A673 (cell line): ENCODE data around the gene DIP2B. TPM values are rescaled to one million over a fixed set of nuclear protein-coding genes. Genes with fewer than 3 reads are reported as not detected.

Experiments used
- BruUV-seq: library from RNA; stranded (reverse); fragments of 400-500 nt; replicated peaks from 2 replicates; lab custom pipeline; 2021; lab: Mats Ljungman, UMichigan
- CTCF ChIA-PET: fragments of 300-600 bp; sonication (Branson Sonifier 250); formaldehyde crosslinking; loops from one replicate; lab custom pipeline; 2022; ENCODE audit warnings: antibody characterized with exemption; lab: Charles Lee
- POLR2A ChIA-PET: fragments of 300-600 bp; sonication (Branson Sonifier 250); formaldehyde crosslinking; loops from one replicate; lab custom pipeline; 2022; ENCODE audit warnings: antibody characterized with exemption; ENCODE audit not compliant: low non-redundant PET; lab: Charles Lee
- DNase-seq: peaks from one replicate; pipeline ENCODE4 v3.0.0-alpha.2; 2015; ENCODE audit warnings: low spot score
- H3K27ac ChIP-seq: fragments of 200-600 bp; sonication (generic); 2 replicates; pipeline ENCODE4 v1.5.1; 2016; ENCODE audit warnings: mixed run types, low read depth, mild to moderate bottlenecking, mixed read lengths, antibody characterized with exemption, low read length; ENCODE audit not compliant: poor library complexity, severe bottlenecking
- H3K27me3 ChIP-seq: fragments of 200-600 bp; sonication (generic); replicated peaks from 2 replicates; pipeline ENCODE4 v1.6.1; 2017; ENCODE audit warnings: mixed run types, low read depth, mild to moderate bottlenecking, mixed read lengths, antibody characterized with exemption, low read length; ENCODE audit not compliant: insufficient read depth, poor library complexity
- H3K36me3 ChIP-seq: fragments of 200-600 bp; sonication (generic); 2 replicates; pipeline ENCODE4 v1.6.1; 2016; ENCODE audit warnings: mixed run types, mild to moderate bottlenecking, mixed read lengths, antibody characterized with exemption, low read length; ENCODE audit not compliant: insufficient read depth, poor library complexity, severe bottlenecking
- H3K4me1 ChIP-seq: fragments of 200-600 bp; sonication (generic); 2 replicates; pipeline ENCODE4 v1.6.1; 2017; ENCODE audit warnings: mixed run types, mild to moderate bottlenecking, mixed read lengths, antibody characterized with exemption, low read length; ENCODE audit not compliant: insufficient read depth, poor library complexity, severe bottlenecking
- H3K4me3 ChIP-seq: fragments of 200-600 bp; sonication (generic); 2 replicates; pipeline ENCODE4 v1.5.1; 2016; ENCODE audit warnings: low read depth, mixed run types, mild to moderate bottlenecking, mixed read lengths, low read length; ENCODE audit not compliant: poor library complexity, severe bottlenecking
- H3K9me3 ChIP-seq: fragments of 200-600 bp; sonication (generic); 2 replicates; pipeline ENCODE4 v1.6.1; 2016; ENCODE audit warnings: mixed run types, low read depth, mild to moderate bottlenecking, mixed read lengths, antibody characterized with exemption, low read length; ENCODE audit not compliant: poor library complexity, severe bottlenecking
- EZH2 ChIP-seq: fragments of 200-600 bp; sonication (generic); IDR thresholded peaks from 2 replicates; pipeline ENCODE4 v1.6.1; 2017; ENCODE audit warnings: borderline replicate concordance, low read depth, mild to moderate bottlenecking, mixed read lengths, antibody characterized with exemption, low read length; ENCODE audit not compliant: poor library complexity, severe bottlenecking
- intact Hi-C: fragments of 100-400 bp; cut with micrococcal nuclease; formaldehyde crosslinking; loops from one replicate; pipeline ENCODE4 v1.10.0; 2022; ENCODE audit not compliant: unreplicated experiment
- total RNA-seq: library from RNA; stranded (reverse); gene quantifications from 2 replicates; pipeline ENCODE4 v1.2.3, GENCODE V29; 2021
- TF ChIP-seq, protein P1 (sequence below): fragments of 300-800, 200-600 bp; sonication (generic); conservative IDR thresholded peaks from 2 replicates; pipeline ENCODE4 v1.5.1; 2017; ENCODE audit warnings: low read depth, mild to moderate bottlenecking, antibody characterized with exemption, low read length, moderate library complexity, mixed read lengths

Gene DIP2B
- total RNA-seq, 1 experiment from 2014 or later: 40.5 TPM

GRCh38 chr12:50733706-50734105 is 228.9 kb downstream of the DIP2B start:
- Histone ChIP-seq H3K27ac (no peak overlapping the region), H3K9me3 (no peaks in the 10 kb centered on the region), H3K4me3 (no peak overlapping the region), H3K36me3 (peaks cover 31% of the 10 kb centered on the region), H3K27me3 (no peaks in the 10 kb centered on the region), H3K4me1 (no peaks in the 10 kb centered on the region)
- TF ChIP-seq, protein P1, sequence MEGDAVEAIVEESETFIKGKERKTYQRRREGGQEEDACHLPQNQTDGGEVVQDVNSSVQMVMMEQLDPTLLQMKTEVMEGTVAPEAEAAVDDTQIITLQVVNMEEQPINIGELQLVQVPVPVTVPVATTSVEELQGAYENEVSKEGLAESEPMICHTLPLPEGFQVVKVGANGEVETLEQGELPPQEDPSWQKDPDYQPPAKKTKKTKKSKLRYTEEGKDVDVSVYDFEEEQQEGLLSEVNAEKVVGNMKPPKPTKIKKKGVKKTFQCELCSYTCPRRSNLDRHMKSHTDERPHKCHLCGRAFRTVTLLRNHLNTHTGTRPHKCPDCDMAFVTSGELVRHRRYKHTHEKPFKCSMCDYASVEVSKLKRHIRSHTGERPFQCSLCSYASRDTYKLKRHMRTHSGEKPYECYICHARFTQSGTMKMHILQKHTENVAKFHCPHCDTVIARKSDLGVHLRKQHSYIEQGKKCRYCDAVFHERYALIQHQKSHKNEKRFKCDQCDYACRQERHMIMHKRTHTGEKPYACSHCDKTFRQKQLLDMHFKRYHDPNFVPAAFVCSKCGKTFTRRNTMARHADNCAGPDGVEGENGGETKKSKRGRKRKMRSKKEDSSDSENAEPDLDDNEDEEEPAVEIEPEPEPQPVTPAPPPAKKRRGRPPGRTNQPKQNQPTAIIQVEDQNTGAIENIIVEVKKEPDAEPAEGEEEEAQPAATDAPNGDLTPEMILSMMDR: no peak
- TF ChIP-seq EZH2: no peak
- ChIA-PET CTCF (no interaction called here), POLR2A (no interaction called here)
- no peak for DNase-seq
- BruUV-seq: no TSS peak
- intact Hi-C loops: loop anchor here (1.0 to 10.0 kb wide), 2 partner anchors 99 to 229 kb away; partner anchors contain the start of gene DIP2B

- DNase-seq: peak; percentile 72
- H3K27me3 ChIP-seq: no peaks in the 10 kb centered on the region
- intact Hi-C loops: loop anchor here (1.0 to 10.0 kb wide), 2 partner anchors 100 to 230 kb away; partner anchors contain the start of gene DIP2B
- H3K4me1 ChIP-seq: no peaks in the 10 kb centered on the region
- H3K27ac ChIP-seq: no peak overlapping the region
- POLR2A ChIA-PET: no interaction called here
- TF ChIP-seq EZH2: no peak
- TF ChIP-seq, protein P1: peak; percentile 76
- no peak overlapping the region for H3K4me3 ChIP-seq
- peaks cover 30% of the 10 kb centered on the region for H3K36me3 ChIP-seq
- BruUV-seq: no TSS peak
- CTCF ChIA-PET: no interaction called here
- H3K9me3 ChIP-seq: no peaks in the 10 kb centered on the region
Observed at GRCh38 chr12:50734409-50735263, 229.9 kb downstream of the DIP2B start.

DNA sequence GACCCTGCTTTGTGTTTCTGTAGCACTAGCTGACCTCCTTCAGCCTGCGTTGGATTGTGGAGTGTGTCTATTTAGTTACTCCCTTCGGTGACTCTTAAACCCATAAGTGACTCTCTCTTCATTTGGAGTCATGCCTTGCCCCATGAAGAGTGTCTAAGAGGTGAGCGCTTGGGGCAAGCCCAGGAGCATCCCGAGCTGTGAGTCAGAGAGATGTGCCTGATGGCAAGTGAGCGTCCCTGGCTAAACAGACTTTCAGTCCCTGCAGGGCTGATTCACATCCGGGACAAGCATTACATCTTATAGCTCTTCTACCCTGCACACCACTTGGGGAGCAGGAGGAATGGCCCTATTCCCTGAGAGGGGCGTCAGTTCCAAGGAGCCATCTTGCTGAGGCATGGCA is 234.8 kb downstream of the DIP2B start:
- H3K27ac ChIP-seq: no peak overlapping the region
- no peaks in the 10 kb centered on the region for H3K9me3 ChIP-seq
- intact Hi-C loops: loop anchor here (10.0 kb wide), 1 partner anchor 105 kb away; no protein-coding TSS in a partner anchor
- ChIA-PET CTCF (no interaction called here), POLR2A (no interaction called here)
- H3K4me1 ChIP-seq: no peaks in the 10 kb centered on the region
- no peak for DNase-seq
- no peak overlapping the region for H3K4me3 ChIP-seq
- TF ChIP-seq, protein P1: no peak
- no peak for TF ChIP-seq EZH2
- H3K27me3 ChIP-seq: no peaks in the 10 kb centered on the region
- BruUV-seq: no TSS peak
- H3K36me3 ChIP-seq: peaks cover 54% of the 10 kb centered on the region
